Central memory CD8-positive, alpha-beta T cell (primary cell): ENCODE data around the gene CLN6.
"Not testable (repeated sequence)": the region's sequence is repeated elsewhere in the genome, so short reads cannot be mapped to it uniquely, and the experiment has no call there.

Experiments used
- ATAC-seq: fragments of 150-1000 bp; cut with Tn5 transposase; replicated peaks from 2 replicates; pipeline ENCODE4 v1.10.0; 2022; ENCODE audit warnings: mild to moderate bottlenecking, moderate FRiP score, moderate number of reproducible peaks; ENCODE audit not compliant: poor library complexity, severe bottlenecking; ENCODE audit errors: extremely low read depth
- DNase-seq, 2 donors: peaks; one replicate each; pipeline ENCODE4 v3.0.0; 2021; ENCODE audit warnings: low spot score in 2 of 2
- H3K27ac Mint-ChIP-seq: one replicate; pipeline ENCODE4 v1.8.0; 2022; ENCODE audit warnings: low read depth, mild to moderate bottlenecking, moderate library complexity, mixed read lengths
- H3K27me3 Mint-ChIP-seq: one replicate; pipeline ENCODE4 v1.8.0; 2022; ENCODE audit warnings: mixed read lengths
- H3K36me3 Mint-ChIP-seq: one replicate; pipeline ENCODE4 v1.8.0; 2022; ENCODE audit warnings: mild to moderate bottlenecking, moderate library complexity, mixed read lengths; ENCODE audit not compliant: insufficient read depth
- H3K4me1 Mint-ChIP-seq: one replicate; pipeline ENCODE4 v1.8.0; 2022; ENCODE audit warnings: mixed read lengths
- H3K4me3 Mint-ChIP-seq: one replicate; pipeline ENCODE4 v1.8.0; 2022; ENCODE audit warnings: mild to moderate bottlenecking, moderate library complexity, mixed read lengths
- H3K9me3 Mint-ChIP-seq: one replicate; pipeline ENCODE4 v1.8.0; 2022; ENCODE audit warnings: mixed read lengths

The CLN6 gene

DNA sequence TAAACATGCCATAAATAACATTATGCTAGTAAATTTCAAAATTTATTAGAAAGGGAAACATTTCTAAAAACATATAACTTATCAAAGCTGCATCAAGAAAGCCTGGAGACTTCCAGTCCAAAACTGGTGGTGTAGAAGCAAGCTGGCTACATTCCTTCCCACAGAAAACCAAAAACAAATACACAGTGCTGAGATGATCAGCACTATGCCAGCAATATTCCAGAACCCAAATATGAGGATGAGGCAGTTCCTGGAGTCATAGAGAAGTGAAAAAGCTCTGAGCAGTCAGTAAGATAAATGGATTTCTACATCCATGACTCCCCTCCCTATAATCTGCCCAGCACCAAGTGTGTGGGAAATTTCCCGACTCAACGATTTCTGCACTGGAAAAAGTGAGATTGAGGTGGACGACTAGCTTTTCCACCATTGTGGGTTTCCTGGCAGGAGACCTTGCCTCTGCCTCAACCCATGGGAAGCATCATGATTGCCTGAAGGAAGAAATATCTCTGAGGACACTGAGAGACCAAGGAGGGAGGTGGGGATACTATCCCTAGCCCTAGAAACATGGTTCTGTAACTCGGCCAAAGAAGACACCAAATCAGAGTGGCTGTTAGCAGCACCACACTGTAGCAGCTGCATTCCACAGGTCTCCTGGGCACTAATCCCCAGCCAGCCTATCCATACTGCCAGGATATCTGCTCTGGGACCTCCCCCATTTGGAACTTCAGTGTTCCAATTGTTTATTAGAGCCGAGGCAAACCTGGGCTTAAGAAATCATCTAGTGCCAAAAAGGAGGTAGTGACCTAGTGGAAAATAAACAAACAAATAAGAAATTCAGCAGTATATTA is 11.8 kb upstream of the CLN6 start:
- Mint-ChIP-seq H3K4me3 (no peak overlapping the region), H3K36me3 (no peaks in the 10 kb centered on the region), H3K9me3 (peaks cover 6% of the 10 kb centered on the region), H3K4me1 (no peaks in the 10 kb centered on the region), H3K27ac (no peak overlapping the region), H3K27me3 (peaks cover 28% of the 10 kb centered on the region)
- ATAC-seq (no peak), DNase-seq (no peak)

DNA sequence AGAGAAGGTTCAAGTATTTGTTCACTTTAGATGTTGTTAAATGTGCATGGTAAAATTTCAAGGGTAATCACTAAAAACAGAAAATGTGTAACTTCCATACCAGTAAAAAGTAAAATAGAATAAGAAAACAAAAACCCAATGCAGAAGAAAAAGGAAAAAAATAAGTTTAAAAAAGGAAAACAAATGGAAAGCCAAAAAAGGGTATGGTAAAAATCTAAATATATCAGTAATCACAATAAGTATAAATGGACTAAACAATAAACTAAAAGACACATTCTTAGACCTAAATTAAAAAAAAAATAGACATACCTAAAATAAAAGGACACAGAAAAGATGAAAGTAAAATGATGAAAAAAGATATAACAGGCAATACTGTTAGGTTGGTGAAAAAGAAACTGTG is 9.5 kb upstream of the CLN6 start:
- ATAC-seq (no peak), DNase-seq (no peak)
- Mint-ChIP-seq H3K4me3 (no peak overlapping the region), H3K9me3 (peaks cover 6% of the 10 kb centered on the region), H3K4me1 (no peaks in the 10 kb centered on the region), H3K27ac (no peak overlapping the region), H3K36me3 (no peaks in the 10 kb centered on the region), H3K27me3 (peaks cover 34% of the 10 kb centered on the region)

GRCh38 chr15:68235022-68235421 is 5.5 kb upstream of the CLN6 start:
- Mint-ChIP-seq H3K4me1 (peaks cover 9% of the 10 kb centered on the region), H3K27ac (no peak overlapping the region), H3K27me3 (peaks cover 44% of the 10 kb centered on the region), H3K9me3 (no peaks in the 10 kb centered on the region), H3K36me3 (no peaks in the 10 kb centered on the region), H3K4me3 (no peak overlapping the region)
- DNase-seq (no peak), ATAC-seq (no peak)

- DNase-seq, H3K4me3 Mint-ChIP-seq, H3K27ac Mint-ChIP-seq, ATAC-seq, H3K9me3 Mint-ChIP-seq, H3K36me3 Mint-ChIP-seq: not testable (repeated sequence)
- Mint-ChIP-seq H3K4me1 (peaks cover 13% of the 10 kb centered on the region), H3K27me3 (peaks cover 44% of the 10 kb centered on the region)
These were observed 5.0 kb upstream of the CLN6 start for GRCh38 chr15:68234520-68234919.

- no peak for ATAC-seq
- Mint-ChIP-seq H3K4me3 (no peak overlapping the region), H3K27ac (no peak overlapping the region), H3K9me3 (no peaks in the 10 kb centered on the region), H3K27me3 (peaks cover 41% of the 10 kb centered on the region), H3K4me1 (peaks cover 13% of the 10 kb centered on the region), H3K36me3 (peaks cover 2% of the 10 kb centered on the region)
- DNase-seq, result no peak
These were observed 4.5 kb upstream of the CLN6 start for GRCh38 chr15:68234060-68234459.

DNA sequence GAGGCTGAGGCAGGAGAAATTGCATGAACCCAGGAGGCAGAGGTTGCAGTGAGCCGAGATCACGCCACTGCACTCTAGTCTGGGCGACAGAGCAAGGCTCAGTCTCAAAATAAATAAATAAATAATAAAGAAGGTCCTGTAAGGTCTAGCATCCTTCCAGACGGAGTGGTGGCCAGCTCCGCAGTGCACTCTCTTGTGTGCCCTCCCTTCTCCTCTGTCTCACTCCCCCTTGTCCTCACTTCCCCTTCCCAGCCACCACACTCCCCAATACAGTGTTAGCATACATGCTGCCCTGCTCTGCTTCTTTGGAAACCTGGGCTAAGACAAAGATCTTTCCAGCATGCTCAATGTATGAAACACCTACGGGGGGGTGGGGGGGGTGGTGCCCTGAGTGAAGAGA is 3.4 kb upstream of the CLN6 start:
- peaks cover 2% of the 10 kb centered on the region for H3K36me3 Mint-ChIP-seq
- peaks cover 23% of the 10 kb centered on the region for H3K4me1 Mint-ChIP-seq
- ATAC-seq, result no peak
- no peaks in the 10 kb centered on the region for H3K9me3 Mint-ChIP-seq
- peaks cover 30% of the 10 kb centered on the region for H3K27me3 Mint-ChIP-seq
- no peak for DNase-seq
- H3K27ac Mint-ChIP-seq, result no peak overlapping the region
- no peak overlapping the region for H3K4me3 Mint-ChIP-seq

DNA sequence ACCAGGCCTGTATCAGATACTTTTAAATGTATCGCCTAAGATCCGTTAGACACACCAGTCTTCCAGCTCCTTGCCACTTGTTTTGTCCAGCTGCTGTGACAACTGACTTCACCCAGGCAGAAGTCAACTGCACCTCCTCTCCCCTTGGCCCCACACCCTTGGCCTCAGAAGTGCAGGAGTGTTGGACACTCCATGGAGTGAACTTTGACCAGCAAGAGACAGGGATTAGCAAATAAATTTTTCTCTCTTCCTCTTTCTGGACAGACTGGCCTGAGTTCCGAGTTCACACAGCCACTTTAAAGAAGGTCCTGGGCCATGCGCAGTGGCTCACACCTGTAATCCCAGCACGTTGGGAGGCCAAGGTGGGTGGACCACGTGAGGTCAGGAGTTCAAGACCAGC is 2.9 kb upstream of the CLN6 start:
- Mint-ChIP-seq H3K4me3 (no peak overlapping the region), H3K4me1 (peaks cover 28% of the 10 kb centered on the region), H3K36me3 (peaks cover 2% of the 10 kb centered on the region), H3K27ac (no peak overlapping the region), H3K27me3 (peaks cover 25% of the 10 kb centered on the region), H3K9me3 (no peaks in the 10 kb centered on the region)
- DNase-seq (no peak), ATAC-seq (no peak)

DNA sequence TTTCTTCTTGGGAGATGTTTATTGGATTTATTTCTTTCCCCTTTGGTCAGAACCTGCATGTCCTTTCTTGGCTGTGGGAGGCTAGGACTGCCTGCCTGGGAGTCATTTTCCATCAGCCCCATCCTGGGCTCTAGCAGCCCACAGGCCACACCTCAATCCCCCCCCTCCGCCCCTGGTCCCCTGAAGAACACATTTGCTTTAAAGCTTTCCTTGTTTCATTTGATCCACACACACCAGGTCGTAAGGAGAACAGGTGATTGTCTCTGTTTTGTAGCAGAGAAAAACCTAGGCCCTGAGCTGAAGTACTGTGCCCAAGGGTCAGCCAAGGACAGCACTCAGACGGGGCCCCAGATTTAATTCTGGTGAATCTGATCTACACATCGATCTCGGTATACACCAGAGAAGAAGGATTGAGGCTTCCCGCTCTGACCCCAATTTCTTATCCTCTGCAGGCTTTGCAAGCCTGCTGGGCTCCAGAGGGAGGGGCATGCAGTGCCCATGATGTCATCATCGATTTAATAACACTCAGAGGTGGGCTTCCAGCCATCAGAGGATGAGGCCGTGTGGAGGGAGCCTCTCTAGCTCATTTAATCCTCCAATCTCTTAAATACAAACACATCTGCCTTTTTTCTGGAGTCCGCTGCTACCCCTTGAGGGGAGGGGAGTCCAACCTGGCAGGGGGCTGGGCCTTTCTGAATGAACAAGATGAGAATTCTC is 1.7 kb upstream of the CLN6 start:
- Mint-ChIP-seq H3K9me3 (no peaks in the 10 kb centered on the region), H3K4me1 (peaks cover 31% of the 10 kb centered on the region), H3K4me3 (peak overlapping the region; percentile 52), H3K27ac (no peak overlapping the region), H3K36me3 (peaks cover 2% of the 10 kb centered on the region), H3K27me3 (peaks cover 21% of the 10 kb centered on the region)
- ATAC-seq (no peak), DNase-seq (no peak)

DNA sequence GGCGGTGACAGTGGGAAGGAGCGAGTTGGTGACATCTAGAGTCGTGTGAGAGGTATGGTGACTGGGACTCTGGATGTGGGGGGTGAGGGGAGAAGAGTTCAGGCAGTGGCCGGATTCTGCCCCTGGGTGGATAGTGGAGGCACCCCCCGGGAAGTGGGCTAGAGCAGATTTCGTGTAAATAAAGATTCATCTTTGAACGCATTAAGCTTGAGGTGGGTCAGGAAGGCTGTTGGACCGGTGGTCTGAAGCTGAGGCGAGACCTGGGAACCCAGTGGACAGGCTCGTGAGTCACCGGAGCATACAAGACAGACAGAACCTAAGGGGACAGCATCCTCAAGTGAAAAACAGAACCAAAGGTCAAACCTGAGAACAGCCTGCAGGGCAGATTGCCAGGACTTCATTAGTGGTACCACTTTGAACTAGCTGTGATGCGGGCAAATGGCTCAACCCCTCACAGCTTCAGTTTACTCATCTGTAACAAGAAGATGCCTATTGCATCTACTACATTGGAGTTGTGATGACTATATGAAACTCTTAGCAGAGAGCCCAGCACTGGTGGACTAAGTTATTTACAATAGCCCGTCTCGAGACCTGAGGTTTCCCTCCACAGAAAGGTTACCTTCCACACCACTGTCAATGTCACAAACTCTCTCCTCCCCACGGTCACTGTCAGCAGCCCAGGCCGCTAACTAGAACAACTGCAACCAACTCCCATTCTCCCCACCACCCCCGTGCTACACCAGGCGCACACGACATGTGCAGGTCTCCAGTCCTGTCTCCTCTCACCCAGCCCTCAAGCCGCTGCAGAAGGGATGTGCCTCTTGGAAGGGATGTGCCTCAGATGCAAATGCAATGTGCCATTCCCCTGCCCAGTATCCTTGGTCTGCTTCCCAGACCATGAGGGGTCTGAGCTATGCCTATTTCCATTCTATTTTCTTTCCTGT is 901 bp upstream of the CLN6 start:
- DNase-seq (no peak), ATAC-seq (no peak)

DNA sequence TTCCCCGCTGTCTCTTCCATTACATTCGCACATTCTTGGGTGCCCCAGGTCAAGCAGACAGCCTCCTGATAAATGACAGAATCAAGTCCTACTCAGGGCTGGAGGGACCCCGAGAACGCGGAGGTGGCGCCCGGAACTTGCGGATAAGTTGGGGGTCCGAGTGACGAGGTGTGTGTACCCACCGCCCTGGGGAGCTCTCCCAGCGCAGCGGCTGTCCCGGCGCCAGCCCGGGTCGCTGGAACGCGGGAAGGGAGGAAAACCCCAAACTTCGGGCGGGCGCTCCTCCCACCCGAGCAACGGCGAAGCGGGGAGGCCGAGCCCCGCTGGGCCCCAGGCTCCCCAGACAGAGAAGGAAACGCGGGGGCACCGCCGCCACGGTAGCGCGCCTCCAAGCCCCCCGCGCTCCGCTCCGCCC is 550 bp downstream of the CLN6 start:
- peak overlapping the region; percentile 82 for H3K27ac Mint-ChIP-seq

More for the DNA sequence above, 901 bp upstream of the CLN6 start:
- no peaks in the 10 kb centered on the region for H3K9me3 Mint-ChIP-seq
- H3K36me3 Mint-ChIP-seq, result peaks cover 2% of the 10 kb centered on the region
- peaks cover 21% of the 10 kb centered on the region for H3K27me3 Mint-ChIP-seq
- peak overlapping the region; percentile 77 for H3K4me3 Mint-ChIP-seq
- H3K27ac Mint-ChIP-seq, result peak overlapping the region; percentile 36
- H3K4me1 Mint-ChIP-seq, result peaks cover 31% of the 10 kb centered on the region

GRCh38 chr15:68228143-68228970 is 1.2 kb downstream of the CLN6 start:
- H3K9me3 Mint-ChIP-seq, result no peaks in the 10 kb centered on the region
- H3K36me3 Mint-ChIP-seq, result peaks cover 2% of the 10 kb centered on the region
- H3K27me3 Mint-ChIP-seq, result peaks cover 4% of the 10 kb centered on the region
- peak overlapping the region; percentile 77 for H3K4me3 Mint-ChIP-seq
- peaks cover 39% of the 10 kb centered on the region for H3K4me1 Mint-ChIP-seq
- H3K27ac Mint-ChIP-seq, result peak overlapping the region; percentile 82
- DNase-seq (no peak), ATAC-seq (no peak)

More for the DNA sequence above, 550 bp downstream of the CLN6 start:
- Mint-ChIP-seq H3K9me3 (no peaks in the 10 kb centered on the region), H3K4me1 (peaks cover 39% of the 10 kb centered on the region), H3K36me3 (peaks cover 2% of the 10 kb centered on the region), H3K4me3 (peak overlapping the region; percentile 77), H3K27me3 (peaks cover 10% of the 10 kb centered on the region)
- ATAC-seq, result no peak
- DNase-seq, result no peak
